Breast epithelium (tissue), 4 donors: ENCODE results near the gene ASB2. TPM values are rescaled to one million over a fixed set of nuclear protein-coding genes. Genes with fewer than 3 reads are reported as not detected.

Source experiments
- DNase-seq, 2 donors: peaks; one replicate each; pipeline ENCODE4 v3.0.0-alpha.2; 2019; ENCODE audit warnings: low spot score in 2 of 2
- H3K27ac ChIP-seq, 2 donors: fragments of 200-600 bp; sonication (generic) in 1 of 2; one replicate each; pipeline ENCODE4 v1.5.1; 2016 to 2019; ENCODE audit warnings: mild to moderate bottlenecking in 1 of 2
- H3K27me3 ChIP-seq, 2 donors: fragments of 200-600 bp; sonication (generic) in 1 of 2; one replicate each; pipeline versions ENCODE4 v1.5.1 to v1.6.0; 2017 to 2019; ENCODE audit warnings: control low read depth in 1 of 2, mild to moderate bottlenecking in 1 of 2
- H3K36me3 ChIP-seq: fragments of 200-600 bp; one replicate; pipeline ENCODE4 v1.5.1; 2019
- H3K4me1 ChIP-seq, 2 donors: fragments of 200-600 bp; sonication (generic); one replicate each; pipeline ENCODE4 v1.5.1; 2016 to 2019; ENCODE audit warnings: control low read depth in 1 of 2
- H3K4me3 ChIP-seq, 3 donors: fragments of 200-600 bp; sonication (generic); 1 replicate in 2 of 3; 2 replicates in 1 of 3; pipeline ENCODE4 v1.5.1; 2016 to 2019; ENCODE audit warnings: mild to moderate bottlenecking in 3 of 3, moderate library complexity in 2 of 3
- H3K9me3 ChIP-seq, 2 donors: fragments of 200-600 bp; sonication (generic) in 1 of 2; one replicate each; pipeline ENCODE4 v1.5.1; 2016 to 2019; ENCODE audit warnings: control low read depth in 1 of 2
- CTCF ChIP-seq, 3 donors: fragments of 450-650 bp; IDR thresholded peaks; one replicate each; pipeline ENCODE4 v1.5.1; 2016 to 2017; ENCODE audit warnings: antibody characterized with exemption in 3 of 3, mild to moderate bottlenecking in 3 of 3, moderate library complexity in 3 of 3
- POLR2A ChIP-seq: fragments of 450-650 bp; IDR thresholded peaks from one replicate; pipeline ENCODE4 v1.6.1; 2016; ENCODE audit warnings: antibody characterized with exemption, mild to moderate bottlenecking, moderate library complexity
- POLR2AphosphoS5 ChIP-seq, 3 donors: sonication (generic); formaldehyde crosslinking; IDR thresholded peaks; one replicate each; pipeline ENCODE4 v1.6.1; 2017; ENCODE audit warnings: antibody characterized with exemption in 3 of 3
- intact Hi-C: fragments of 100-400 bp; cut with DNase I; formaldehyde crosslinking; loops from one replicate; pipeline ENCODE4 v1.15.1; 2023; ENCODE audit warnings: low total_unique reads
- total RNA-seq, 3 donors: library from RNA; depleted of rRNA; stranded (reverse); fragments of >200 nt; gene quantifications; one replicate each; pipeline ENCODE4 v1.1.0, GENCODE V29; 2016

Gene ASB2
- total RNA-seq, 3 donors from 2014 or later = 1.3 to 2.0 TPM; not detected in 1

- intact Hi-C loops = no loop called here
- peak overlapping the region in 1 of 3 donors; percentile 67 for H3K4me3 ChIP-seq
- TF ChIP-seq POLR2A = no peak
- TF ChIP-seq CTCF (IDR thresholded peaks at IDR 0.05) = no peak
- no peak for TF ChIP-seq POLR2AphosphoS5 (IDR thresholded peaks at IDR 0.05)
- no peaks in the 10 kb centered on the region for H3K36me3 ChIP-seq
- no peaks in the 10 kb centered on the region for H3K27me3 ChIP-seq
- H3K27ac ChIP-seq = no peak overlapping the region
- no peaks in the 10 kb centered on the region for H3K4me1 ChIP-seq
- H3K9me3 ChIP-seq = no peaks in the 10 kb centered on the region
- no peak for DNase-seq
Observed at GRCh38 chr14:93971635-93972027, 4.7 kb downstream of the ASB2 start.

- Histone ChIP-seq H3K9me3 (no peaks in the 10 kb centered on the region), H3K4me1 (no peaks in the 10 kb centered on the region), H3K27me3 (no peaks in the 10 kb centered on the region), H3K4me3 (peak overlapping the region; percentile 27 to 67 (median 44)), H3K36me3 (no peaks in the 10 kb centered on the region), H3K27ac (peak overlapping the region in 1 of 2 donors; percentile 19)
- intact Hi-C loops = no loop called here
- TF ChIP-seq POLR2AphosphoS5 (IDR thresholded peaks at IDR 0.05) = no peak
- TF ChIP-seq POLR2A = no peak
- TF ChIP-seq CTCF (IDR thresholded peaks at IDR 0.05) = no peak
- peak in 1 of 2 donors; percentile 23 for DNase-seq
Observed at GRCh38 chr14:93970965-93971634, 5.3 kb downstream of the ASB2 start.

DNA sequence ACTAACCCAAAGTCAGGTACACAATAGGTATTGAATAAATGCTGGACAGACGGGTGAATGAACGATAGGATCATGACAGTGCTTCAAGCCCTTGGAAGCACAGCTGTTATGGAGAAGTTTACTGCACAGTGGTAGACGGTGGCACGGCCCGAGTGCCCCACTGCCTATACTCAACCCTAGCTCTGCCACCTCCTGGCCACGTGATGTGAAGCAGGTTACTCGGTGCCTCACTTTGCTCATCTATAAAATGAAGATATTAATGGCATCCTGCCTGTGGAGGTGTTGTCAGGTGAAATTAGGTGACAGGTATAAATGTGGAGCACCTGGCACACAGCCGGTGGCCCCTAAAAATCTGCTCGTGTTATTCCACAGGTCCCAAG is 5.8 kb downstream of the ASB2 start:
- no peak for TF ChIP-seq POLR2A
- peak in 1 of 3 donors; percentile 34 for TF ChIP-seq CTCF (IDR thresholded peaks at IDR 0.05)
- TF ChIP-seq POLR2AphosphoS5 (IDR thresholded peaks at IDR 0.05) = no peak
- no peaks in the 10 kb centered on the region for H3K4me1 ChIP-seq
- H3K4me3 ChIP-seq = peak overlapping the region; percentile 27 to 67 (median 44)
- H3K9me3 ChIP-seq = no peaks in the 10 kb centered on the region
- no peaks in the 10 kb centered on the region for H3K27me3 ChIP-seq
- peak overlapping the region in 1 of 2 donors; percentile 19 for H3K27ac ChIP-seq
- no peak for DNase-seq
- no peaks in the 10 kb centered on the region for H3K36me3 ChIP-seq
- intact Hi-C loops = no loop called here

GRCh38 chr14:93969082-93969828 is 7.1 kb downstream of the ASB2 start:
- Histone ChIP-seq H3K4me1 (no peaks in the 10 kb centered on the region), H3K36me3 (no peaks in the 10 kb centered on the region), H3K27ac (no peak overlapping the region), H3K4me3 (no peak overlapping the region), H3K27me3 (no peaks in the 10 kb centered on the region), H3K9me3 (no peaks in the 10 kb centered on the region)
- DNase-seq = no peak
- intact Hi-C loops = no loop called here
- TF ChIP-seq CTCF (IDR thresholded peaks at IDR 0.05) (no peak), POLR2AphosphoS5 (IDR thresholded peaks at IDR 0.05) (no peak), POLR2A (no peak)

DNA sequence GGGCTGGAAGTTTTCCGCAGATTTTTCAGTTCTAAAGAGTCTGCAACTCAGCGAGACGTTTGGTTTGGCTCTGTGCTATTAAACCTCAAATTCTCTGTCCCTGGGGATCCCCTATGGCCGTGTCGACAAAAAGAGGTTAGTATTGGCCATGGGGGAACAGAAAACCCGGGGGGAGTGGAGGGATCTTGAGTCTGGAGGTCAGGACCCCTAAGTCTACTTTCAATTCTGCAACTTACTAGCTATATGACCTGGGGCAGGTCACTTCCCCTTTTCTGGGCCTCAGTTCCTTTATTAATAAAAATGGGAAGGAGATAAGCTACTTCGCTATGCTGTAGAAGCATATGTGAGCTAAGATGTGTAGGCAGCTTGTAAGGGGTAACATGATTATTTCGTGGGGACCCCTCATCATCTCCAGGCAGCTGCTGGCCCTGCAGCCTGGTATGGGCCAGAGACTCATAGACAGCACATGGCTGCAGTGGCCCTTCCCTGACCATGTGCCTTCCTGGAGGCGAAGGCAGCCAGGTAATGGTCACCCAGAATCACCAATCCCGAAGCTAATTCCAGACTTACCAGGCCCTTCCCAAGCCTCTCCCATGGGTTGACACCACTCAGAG is 8.6 kb downstream of the ASB2 start:
- no peak overlapping the region for H3K4me3 ChIP-seq
- H3K4me1 ChIP-seq = no peaks in the 10 kb centered on the region
- no peaks in the 10 kb centered on the region for H3K27me3 ChIP-seq
- H3K36me3 ChIP-seq = no peaks in the 10 kb centered on the region
- H3K9me3 ChIP-seq = no peaks in the 10 kb centered on the region
- peak overlapping the region in 1 of 2 donors; percentile 3 for H3K27ac ChIP-seq
- no peak for DNase-seq
- TF ChIP-seq POLR2A (no peak), POLR2AphosphoS5 (IDR thresholded peaks at IDR 0.05) (no peak), CTCF (IDR thresholded peaks at IDR 0.05) (no peak)
- intact Hi-C loops = no loop called here
